MM.1S (cell line): ENCODE results near the gene DOCK4.

ENCODE experiments used
- EZH2 ChIP-seq: fragments of 300-600 bp; sonication (generic); optimal IDR thresholded peaks from 2 replicates; pipeline ENCODE3; 2017; ENCODE audit warnings: low read depth, mild to moderate bottlenecking, antibody characterized with exemption, low read length, mixed read lengths
- EZH2phosphoT487 ChIP-seq: fragments of 300-600 bp; sonication (generic); IDR thresholded peaks from 2 replicates; pipeline ENCODE4 v1.6.1; 2018; ENCODE audit warnings: antibody characterized with exemption, low read length
- TF ChIP-seq, protein P1 (sequence below): fragments of 300-600 bp; sonication (generic); IDR thresholded peaks from 2 replicates; pipeline ENCODE4 v1.5.1; 2016; ENCODE audit warnings: antibody characterized with exemption, low read length, mixed read lengths

DNA sequence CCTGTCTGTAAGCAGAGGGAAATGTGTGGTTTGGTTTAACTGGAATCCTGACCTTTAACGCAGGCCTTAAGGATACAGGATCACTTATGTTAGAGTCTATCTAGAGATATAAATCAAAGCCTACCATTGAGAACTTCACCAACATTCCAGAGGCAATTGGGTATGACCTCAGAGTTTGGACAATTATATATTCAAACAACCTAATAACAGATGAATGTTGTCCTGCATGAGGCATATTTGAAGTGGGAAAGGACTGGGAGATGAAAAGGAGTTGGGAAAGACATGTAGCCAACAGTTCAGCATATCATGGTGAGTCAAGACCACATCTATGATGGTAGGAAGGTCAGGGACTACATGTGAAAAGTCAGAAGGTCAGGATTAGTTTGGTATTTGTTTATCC, 274.2 kb downstream of the DOCK4 start:
- TF ChIP-seq, protein P1, sequence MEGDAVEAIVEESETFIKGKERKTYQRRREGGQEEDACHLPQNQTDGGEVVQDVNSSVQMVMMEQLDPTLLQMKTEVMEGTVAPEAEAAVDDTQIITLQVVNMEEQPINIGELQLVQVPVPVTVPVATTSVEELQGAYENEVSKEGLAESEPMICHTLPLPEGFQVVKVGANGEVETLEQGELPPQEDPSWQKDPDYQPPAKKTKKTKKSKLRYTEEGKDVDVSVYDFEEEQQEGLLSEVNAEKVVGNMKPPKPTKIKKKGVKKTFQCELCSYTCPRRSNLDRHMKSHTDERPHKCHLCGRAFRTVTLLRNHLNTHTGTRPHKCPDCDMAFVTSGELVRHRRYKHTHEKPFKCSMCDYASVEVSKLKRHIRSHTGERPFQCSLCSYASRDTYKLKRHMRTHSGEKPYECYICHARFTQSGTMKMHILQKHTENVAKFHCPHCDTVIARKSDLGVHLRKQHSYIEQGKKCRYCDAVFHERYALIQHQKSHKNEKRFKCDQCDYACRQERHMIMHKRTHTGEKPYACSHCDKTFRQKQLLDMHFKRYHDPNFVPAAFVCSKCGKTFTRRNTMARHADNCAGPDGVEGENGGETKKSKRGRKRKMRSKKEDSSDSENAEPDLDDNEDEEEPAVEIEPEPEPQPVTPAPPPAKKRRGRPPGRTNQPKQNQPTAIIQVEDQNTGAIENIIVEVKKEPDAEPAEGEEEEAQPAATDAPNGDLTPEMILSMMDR: no peak
- TF ChIP-seq EZH2phosphoT487: no peak
- TF ChIP-seq EZH2: no peak
